GM23338 (cell line): ENCODE data around the gene ZNF543. TPM values are rescaled to one million over a fixed set of nuclear protein-coding genes. Genes with fewer than 3 reads are reported as not detected.

Experiments used
- ATAC-seq: fragments of 200-7000 bp; cut with Tn5 transposase; 3 replicates; pipeline ENCODE4 v1.9.1; 2020
- DNase-seq: peaks from one replicate; pipeline ENCODE4 v3.0.0-alpha.2; 2015; ENCODE audit warnings: low spot score
- H2AFZ ChIP-seq: fragments of 200-600 bp; sonication (generic); 2 replicates; pipeline ENCODE4 v1.8.0; 2016; ENCODE audit warnings: antibody characterized with exemption, mild to moderate bottlenecking, moderate library complexity
- H3F3A ChIP-seq: fragments of 200-600 bp; sonication (generic); replicated peaks from 2 replicates; pipeline ENCODE4 v1.8.0; 2017; ENCODE audit warnings: antibody characterized with exemption, mixed run types, low read depth
- H3K27ac ChIP-seq: fragments of 200-600 bp; sonication (generic); 2 replicates; pipeline ENCODE4 v1.6.1; 2016; ENCODE audit warnings: low read depth
- H3K27me3 ChIP-seq: fragments of 200-600 bp; sonication (generic); 2 replicates; pipeline ENCODE4 v1.8.0; 2016; ENCODE audit warnings: mild to moderate bottlenecking, mixed run types, moderate library complexity; ENCODE audit not compliant: insufficient read depth
- H3K36me3 ChIP-seq: fragments of 200-600 bp; sonication (generic); 2 replicates; pipeline ENCODE4 v1.8.0; 2016; ENCODE audit warnings: mild to moderate bottlenecking; ENCODE audit not compliant: insufficient read depth
- H3K4me1 ChIP-seq: fragments of 200-600 bp; sonication (generic); 2 replicates; pipeline ENCODE4 v1.8.0; 2016; ENCODE audit warnings: mild to moderate bottlenecking, moderate library complexity; ENCODE audit not compliant: insufficient read depth
- H3K4me2 ChIP-seq: fragments of 200-600 bp; sonication (generic); 2 replicates; pipeline ENCODE4 v1.7.1; 2017; ENCODE audit warnings: mixed run types
- H3K4me3 ChIP-seq: fragments of 200-600 bp; sonication (generic); 2 replicates; pipeline ENCODE4 v1.6.1; 2016; ENCODE audit warnings: mixed run types
- H3K79me2 ChIP-seq: fragments of 200-600 bp; sonication (generic); replicated peaks from 2 replicates; pipeline ENCODE4 v1.8.0; 2017; ENCODE audit warnings: mild to moderate bottlenecking; ENCODE audit not compliant: insufficient read depth
- H3K9me2 ChIP-seq: fragments of 200-600 bp; sonication (generic); 2 replicates; pipeline ENCODE4 v1.8.0; 2017; ENCODE audit not compliant: insufficient read depth
- H4K20me1 ChIP-seq: fragments of 200-600 bp; sonication (generic); replicated peaks from 2 replicates; pipeline ENCODE4 v1.8.0; 2017; ENCODE audit warnings: mild to moderate bottlenecking; ENCODE audit not compliant: insufficient read depth
- H3K27ac Mint-ChIP-seq: 2 replicates; pipeline ENCODE4 v1.8.0; 2020; ENCODE audit warnings: inconsistent platforms, mild to moderate bottlenecking, moderate library complexity, mixed read lengths
- H3K27me3 Mint-ChIP-seq: 3 replicates; pipeline ENCODE4 v1.8.0; 2022; ENCODE audit warnings: low read depth, mild to moderate bottlenecking, moderate library complexity, mixed read lengths, inconsistent platforms; ENCODE audit not compliant: insufficient read depth, poor library complexity
- H3K36me3 Mint-ChIP-seq: 3 replicates; pipeline ENCODE4 v1.8.0; 2021; ENCODE audit warnings: low read depth, mild to moderate bottlenecking, inconsistent platforms, moderate library complexity, mixed read lengths
- H3K4me1 Mint-ChIP-seq: 3 replicates; pipeline ENCODE4 v1.8.0; 2020; ENCODE audit warnings: mild to moderate bottlenecking, inconsistent platforms, mixed read lengths
- H3K4me3 Mint-ChIP-seq: 3 replicates; pipeline ENCODE4 v1.8.0; 2021; ENCODE audit warnings: moderate library complexity, mild to moderate bottlenecking, inconsistent platforms, mixed read lengths
- H3K9me3 Mint-ChIP-seq: 3 replicates; pipeline ENCODE4 v1.8.0; 2020; ENCODE audit warnings: moderate library complexity, mild to moderate bottlenecking, inconsistent platforms, mixed read lengths
- CREB1 ChIP-seq: fragments of 250-450 bp; sonication (Bioruptor Pico); IDR thresholded peaks from 2 replicates; pipeline ENCODE4 v1.5.0; 2020; ENCODE audit warnings: low read depth, mild to moderate bottlenecking, moderate library complexity
- CTCF ChIP-seq, 2 experiments: fragments of 200-600 bp in 1 of 2; sonication (generic) in 1 of 2; conservative IDR thresholded peaks; 2 replicates each; pipeline versions ENCODE4 v1.5.1 to v1.6.1; 2016 to 2017; ENCODE audit warnings: antibody characterized with exemption in 2 of 2, low read depth in 2 of 2, mild to moderate bottlenecking in 2 of 2, moderate library complexity in 1 of 2
- ETS1 ChIP-seq: IDR thresholded peaks from 2 replicates; pipeline ENCODE4 v1.6.1; 2016; ENCODE audit warnings: antibody characterized with exemption
- EZH2 ChIP-seq: fragments of 200-600 bp; sonication (generic); IDR thresholded peaks from one replicate; pipeline ENCODE4 v1.8.0; 2017; ENCODE audit warnings: antibody characterized with exemption, mild to moderate bottlenecking, low read depth; ENCODE audit not compliant: unreplicated experiment
- EZH2phosphoT487 ChIP-seq: fragments of 200-600 bp; sonication (generic); IDR thresholded peaks from one replicate; pipeline ENCODE4 v1.8.1; 2018; ENCODE audit warnings: antibody characterized with exemption; ENCODE audit not compliant: unreplicated experiment
- JUNB ChIP-seq: IDR thresholded peaks from one replicate; pipeline ENCODE4 v1.6.1; 2016; ENCODE audit warnings: antibody characterized with exemption; ENCODE audit not compliant: unreplicated experiment
- NANOG ChIP-seq: IDR thresholded peaks from 2 replicates; pipeline ENCODE4 v1.6.1; 2016; ENCODE audit warnings: antibody characterized with exemption, borderline replicate concordance
- POLR2AphosphoS5 ChIP-seq: IDR thresholded peaks from 2 replicates; pipeline ENCODE4 v1.6.1; 2016; ENCODE audit warnings: antibody characterized with exemption, low read depth
- REST ChIP-seq: IDR thresholded peaks from one replicate; pipeline ENCODE4 v1.6.1; 2018; ENCODE audit warnings: antibody characterized with exemption; ENCODE audit not compliant: unreplicated experiment
- STAT1 ChIP-seq: IDR thresholded peaks from one replicate; pipeline ENCODE4 v1.6.1; 2016; ENCODE audit warnings: antibody characterized with exemption; ENCODE audit not compliant: unreplicated experiment
- ZNF114 ChIP-seq: fragments of 250-450 bp; sonication (Bioruptor Pico); IDR thresholded peaks from 2 replicates; pipeline ENCODE4 v1.5.0; 2020; ENCODE audit warnings: mild to moderate bottlenecking, moderate library complexity
- ZNF331 ChIP-seq: fragments of 250-450 bp; sonication (Bioruptor Pico); IDR thresholded peaks from 2 replicates; pipeline ENCODE4 v1.5.0; 2020; ENCODE audit warnings: low read depth, mild to moderate bottlenecking, moderate library complexity
- ZNF462 ChIP-seq: fragments of 250-450 bp; sonication (Bioruptor Pico); IDR thresholded peaks from 2 replicates; pipeline ENCODE4 v1.5.0; 2020; ENCODE audit warnings: mild to moderate bottlenecking, moderate library complexity
- polyA plus RNA-seq: library from polyadenylated mRNA; unstranded; fragments of >200 nt; fragmentation: Nextera tagmentation; extraction: Ambion mirVana; gene quantifications from 2 replicates; pipeline ENCODE4 v1.2.1, GENCODE V29; 2016
- total RNA-seq: library from RNA; depleted of rRNA; stranded (reverse); fragments of >200 nt; shearing (Covaris generic); gene quantifications from 2 replicates; pipeline ENCODE4 v1.2.3, GENCODE V29; 2014

The ZNF543 gene
- total and polyA plus RNA-seq, 2 experiments from 2014 or later, result 2.4 to 10.3 TPM

- Histone ChIP-seq H3K4me1 (no peaks in the 10 kb centered on the region), H3K36me3 (no peaks in the 10 kb centered on the region), H3K9me2 (no peaks in the 10 kb centered on the region), H3K27me3 (no peaks in the 10 kb centered on the region; the same call in 1 of the 2 replicates), H4K20me1 (peaks cover 7% of the 10 kb centered on the region; the same call in 1 of the 2 replicates), H3K27ac (no peak overlapping the region), H3K4me3 (no peak overlapping the region), H3K79me2 (no peaks in the 10 kb centered on the region; the same call in 1 of the 2 replicates), H3K4me2 (no peak overlapping the region), H2AFZ (no peak overlapping the region), H3F3A (no peaks in the 10 kb centered on the region)
- H3K4me3 Mint-ChIP-seq, result no peak overlapping the region
- ATAC-seq (no peak), DNase-seq (no peak)
- H3K27me3 Mint-ChIP-seq, result peaks cover 6% of the 10 kb centered on the region
- TF ChIP-seq CREB1 (CRISPR knock-in tag) (no peak), CTCF (conservative IDR thresholded peaks at IDR 0.05; ENCODE audit: low read depth in 2 of 2) (no peak), STAT1 (no peak), REST (no peak), ZNF331 (CRISPR knock-in tag) (no peak), ETS1 (no peak), NANOG (no peak), JUNB (no peak), ZNF114 (CRISPR knock-in tag) (no peak), POLR2AphosphoS5 (no peak), EZH2 (no peak), EZH2phosphoT487 (no peak), ZNF462 (no peak)
- peaks cover 4% of the 10 kb centered on the region; the same call in 1 of the 3 replicates for H3K36me3 Mint-ChIP-seq
- no peaks in the 10 kb centered on the region for H3K4me1 Mint-ChIP-seq
- no peak overlapping the region for H3K27ac Mint-ChIP-seq
- H3K9me3 Mint-ChIP-seq, result no peaks in the 10 kb centered on the region
Measured at GRCh38 chr19:57308514-57308913, 11.8 kb upstream of the ZNF543 start.
